ENCODE measurements around the gene GABRG3. TPM values are rescaled to one million over a fixed set of nuclear protein-coding genes. Genes with fewer than 3 reads are reported as not detected.
A peak's percentile ranks its signal among the peaks of the same experiment; 100 is the strongest.

GABRG3 gene
- total and polyA plus RNA-seq, 2 experiments from 2014 or later: 0.10 to 1.4 TPM

GRCh38 chr15:27499719-27500118 is 528.7 kb downstream of the GABRG3 start:
- ATAC-seq: peak; percentile 29; the same call in 1 of the 3 replicates

More at GRCh38 chr15:27499719-27500118, 528.7 kb downstream of the GABRG3 start:
- DNase-seq (ENCODE audit: low spot score): no peak
- Histone ChIP-seq H3K36me3 (ENCODE audit: insufficient read depth) (no peaks in the 10 kb centered on the region), H3K4me2 (no peak overlapping the region), H3F3A (replicated peaks; ENCODE audit: low read depth) (no peaks in the 10 kb centered on the region), H3K4me1 (ENCODE audit: insufficient read depth) (peaks cover 20% of the 10 kb centered on the region), H3K27me3 (ENCODE audit: insufficient read depth) (no peaks in the 10 kb centered on the region), H4K20me1 (replicated peaks; ENCODE audit: insufficient read depth) (no peaks in the 10 kb centered on the region), H3K79me2 (replicated peaks; ENCODE audit: insufficient read depth) (no peaks in the 10 kb centered on the region), H3K4me3 (no peak overlapping the region), H2AFZ (peak overlapping the region; percentile 53; the same call in 1 of the 2 replicates), H3K27ac (ENCODE audit: low read depth) (no peak overlapping the region), H3K9me2 (ENCODE audit: insufficient read depth) (peaks cover 10% of the 10 kb centered on the region)
- Mint-ChIP-seq H3K4me3 (no peak overlapping the region), H3K27ac (no peak overlapping the region), H3K36me3 (ENCODE audit: low read depth) (no peaks in the 10 kb centered on the region), H3K9me3 (no peaks in the 10 kb centered on the region; the same call in 1 of the 3 replicates), H3K27me3 (ENCODE audit: insufficient read depth, low read depth, poor library complexity) (no peaks in the 10 kb centered on the region), H3K4me1 (peaks cover 25% of the 10 kb centered on the region)
- no peak for TF ChIP-seq CTCF (conservative IDR thresholded peaks at IDR 0.05; ENCODE audit: low read depth in 2 of 2)
- no peak for TF ChIP-seq REST (IDR thresholded peaks at IDR 0.05; ENCODE audit: unreplicated experiment)
- no peak for TF ChIP-seq ETS1 (IDR thresholded peaks at IDR 0.05)
- no peak for TF ChIP-seq EZH2phosphoT487 (IDR thresholded peaks at IDR 0.05; ENCODE audit: unreplicated experiment)
- TF ChIP-seq ZNF462 (CRISPR knock-in tag; IDR thresholded peaks at IDR 0.05): no peak
- no peak for TF ChIP-seq JUNB (IDR thresholded peaks at IDR 0.05; ENCODE audit: unreplicated experiment)
- TF ChIP-seq ZNF114 (CRISPR knock-in tag; IDR thresholded peaks at IDR 0.05): no peak
- TF ChIP-seq ZNF331 (CRISPR knock-in tag; IDR thresholded peaks at IDR 0.05; ENCODE audit: low read depth): no peak
- TF ChIP-seq CREB1 (CRISPR knock-in tag; IDR thresholded peaks at IDR 0.05; ENCODE audit: low read depth): no peak
- TF ChIP-seq POLR2AphosphoS5 (IDR thresholded peaks at IDR 0.05; ENCODE audit: low read depth): no peak
- no peak for TF ChIP-seq NANOG (IDR thresholded peaks at IDR 0.05; ENCODE audit: borderline replicate concordance)
- no peak for TF ChIP-seq EZH2 (IDR thresholded peaks at IDR 0.05; ENCODE audit: low read depth, unreplicated experiment)

Measured in GM23338 (cell line).